Lower leg skin (tissue), 3 donors: ENCODE results near the gene P2RX4.

ENCODE experiments used
- POLR2A ChIP-seq, 2 donors: fragments of 450-650 bp; IDR thresholded peaks; one replicate each; pipeline ENCODE4 v1.6.1; 2016 to 2017; ENCODE audit warnings: antibody characterized with exemption in 2 of 2, mild to moderate bottlenecking in 1 of 2, moderate library complexity in 1 of 2
- TF ChIP-seq, protein P1 (sequence below), 3 donors: fragments of 450-650 bp; IDR thresholded peaks; one replicate each; pipeline ENCODE4 v1.5.1; 2016; ENCODE audit warnings: antibody characterized with exemption in 3 of 3, mild to moderate bottlenecking in 3 of 3, moderate library complexity in 2 of 3

GRCh38 chr12:121214166-121214777 is 4.3 kb downstream of the P2RX4 start:
- TF ChIP-seq, protein P1, sequence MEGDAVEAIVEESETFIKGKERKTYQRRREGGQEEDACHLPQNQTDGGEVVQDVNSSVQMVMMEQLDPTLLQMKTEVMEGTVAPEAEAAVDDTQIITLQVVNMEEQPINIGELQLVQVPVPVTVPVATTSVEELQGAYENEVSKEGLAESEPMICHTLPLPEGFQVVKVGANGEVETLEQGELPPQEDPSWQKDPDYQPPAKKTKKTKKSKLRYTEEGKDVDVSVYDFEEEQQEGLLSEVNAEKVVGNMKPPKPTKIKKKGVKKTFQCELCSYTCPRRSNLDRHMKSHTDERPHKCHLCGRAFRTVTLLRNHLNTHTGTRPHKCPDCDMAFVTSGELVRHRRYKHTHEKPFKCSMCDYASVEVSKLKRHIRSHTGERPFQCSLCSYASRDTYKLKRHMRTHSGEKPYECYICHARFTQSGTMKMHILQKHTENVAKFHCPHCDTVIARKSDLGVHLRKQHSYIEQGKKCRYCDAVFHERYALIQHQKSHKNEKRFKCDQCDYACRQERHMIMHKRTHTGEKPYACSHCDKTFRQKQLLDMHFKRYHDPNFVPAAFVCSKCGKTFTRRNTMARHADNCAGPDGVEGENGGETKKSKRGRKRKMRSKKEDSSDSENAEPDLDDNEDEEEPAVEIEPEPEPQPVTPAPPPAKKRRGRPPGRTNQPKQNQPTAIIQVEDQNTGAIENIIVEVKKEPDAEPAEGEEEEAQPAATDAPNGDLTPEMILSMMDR (IDR thresholded peaks at IDR 0.05), result no peak
- TF ChIP-seq POLR2A (IDR thresholded peaks at IDR 0.05), result no peak
